ENCODE data around the gene HRC.
"Not testable (repeated sequence)": the region's sequence is repeated elsewhere in the genome, so short reads cannot be mapped to it uniquely, and the experiment has no call there.

Gene HRC

DNA sequence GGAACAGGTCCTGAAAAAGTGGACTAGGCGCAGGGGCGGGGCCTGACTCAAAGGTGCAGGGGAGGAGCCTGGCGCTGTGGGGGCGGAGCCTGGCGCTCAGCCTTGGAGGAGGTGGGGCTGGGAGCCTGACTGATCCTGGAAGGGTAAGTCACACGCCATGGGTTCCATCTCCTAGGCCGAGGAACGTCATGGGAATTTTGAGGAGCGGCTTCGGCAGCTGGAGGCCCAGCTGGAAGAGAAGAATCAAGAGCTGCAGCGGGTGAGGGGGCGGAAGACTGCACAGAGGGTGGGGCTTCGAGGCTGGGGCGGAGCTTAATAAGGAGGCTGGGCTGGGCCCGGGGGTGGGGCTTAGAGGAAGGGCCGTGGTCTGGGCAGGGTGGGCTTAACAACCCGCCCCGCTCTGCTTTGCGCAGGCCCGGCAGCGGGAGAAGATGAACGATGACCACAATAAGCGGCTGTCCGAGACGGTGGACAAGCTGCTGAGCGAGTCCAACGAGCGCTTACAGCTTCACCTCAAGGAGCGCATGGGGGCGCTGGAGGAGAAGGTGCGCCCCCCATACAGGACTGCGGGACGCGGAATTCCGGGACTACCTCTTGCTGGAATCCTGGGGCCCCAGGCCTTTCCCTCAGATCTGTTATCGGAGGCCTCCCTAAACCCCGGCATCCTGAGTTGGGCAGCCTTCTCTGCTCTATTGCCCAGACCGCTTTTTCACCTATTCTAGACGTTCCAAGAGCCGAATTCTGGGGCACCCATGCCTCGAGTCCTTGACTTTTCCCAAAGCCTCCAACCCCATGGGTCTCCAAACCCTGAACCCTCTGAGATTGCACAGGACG is 21.4 kb downstream of the HRC start:
- peak; percentile 35 to 62 (median 48) for DNase-seq

DNA sequence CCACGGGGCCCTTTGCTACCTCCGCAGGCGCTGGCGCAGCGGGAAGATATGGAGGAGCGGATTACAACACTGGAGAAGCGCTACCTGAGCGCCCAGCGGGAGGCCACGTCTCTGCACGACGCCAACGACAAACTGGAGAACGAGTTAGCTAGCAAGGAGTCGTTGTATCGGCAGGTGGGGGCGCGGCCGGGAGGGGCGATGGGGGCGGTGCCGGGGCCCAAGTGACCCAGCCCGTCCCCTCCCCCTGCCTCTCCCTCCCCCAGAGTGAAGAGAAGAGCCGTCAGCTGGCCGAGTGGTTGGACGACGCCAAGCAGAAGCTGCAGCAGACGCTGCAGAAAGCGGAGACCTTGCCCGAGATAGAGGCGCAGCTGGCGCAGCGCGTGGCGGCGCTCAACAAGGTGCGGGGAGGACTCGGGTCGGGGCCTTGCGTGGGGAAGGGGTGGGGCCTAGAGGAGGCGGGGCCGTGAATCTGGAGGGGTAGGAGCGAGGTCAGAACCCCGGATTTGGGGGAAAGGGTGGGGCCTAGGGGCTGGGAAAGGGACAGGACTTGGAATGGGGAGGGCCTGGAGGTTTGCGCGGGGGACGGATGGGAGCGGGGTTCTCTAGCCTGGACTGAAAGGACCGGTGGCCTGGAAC is 22.1 kb downstream of the HRC start:
- DNase-seq = peak in 5 of 6 experiments; percentile 26 to 58 (median 46)

DNA sequence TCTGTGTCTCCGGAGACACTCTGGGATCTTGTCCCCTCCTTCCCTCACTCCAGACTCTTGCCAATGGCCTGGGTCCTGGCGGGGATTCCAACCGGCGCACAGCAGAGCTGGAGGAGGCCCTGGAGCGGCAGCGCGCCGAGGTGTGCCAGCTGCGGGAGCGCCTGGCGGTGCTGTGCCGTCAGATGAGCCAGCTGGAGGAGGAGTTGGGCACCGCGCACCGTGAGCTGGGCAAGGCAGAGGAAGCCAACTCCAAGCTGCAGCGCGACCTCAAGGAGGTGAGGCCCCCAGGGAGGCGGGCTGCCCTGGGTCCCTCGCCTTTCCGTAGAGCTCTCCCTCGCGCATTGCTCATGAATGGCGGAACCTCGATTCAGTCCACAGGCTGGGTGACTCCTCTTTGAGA is 24.9 kb downstream of the HRC start:
- DNase-seq = no peak

DNA sequence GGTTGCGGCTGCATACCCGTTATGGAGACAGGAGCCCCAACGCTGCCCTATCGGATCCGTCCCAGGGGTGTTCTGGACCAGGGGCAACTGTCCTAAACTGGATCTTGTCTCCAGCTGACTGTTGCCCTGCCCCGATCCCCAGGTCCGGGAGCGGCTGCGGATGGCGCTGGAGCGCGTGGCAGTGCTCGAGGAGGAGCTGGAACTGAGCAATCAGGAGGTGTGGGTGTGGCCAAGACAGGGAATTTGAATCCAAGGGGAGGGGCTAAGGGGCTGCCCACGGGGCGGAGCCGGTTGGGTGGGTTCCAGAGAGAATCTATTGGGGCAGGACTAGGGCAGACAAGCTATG is 26.0 kb downstream of the HRC start:
- no peak for DNase-seq

DNA sequence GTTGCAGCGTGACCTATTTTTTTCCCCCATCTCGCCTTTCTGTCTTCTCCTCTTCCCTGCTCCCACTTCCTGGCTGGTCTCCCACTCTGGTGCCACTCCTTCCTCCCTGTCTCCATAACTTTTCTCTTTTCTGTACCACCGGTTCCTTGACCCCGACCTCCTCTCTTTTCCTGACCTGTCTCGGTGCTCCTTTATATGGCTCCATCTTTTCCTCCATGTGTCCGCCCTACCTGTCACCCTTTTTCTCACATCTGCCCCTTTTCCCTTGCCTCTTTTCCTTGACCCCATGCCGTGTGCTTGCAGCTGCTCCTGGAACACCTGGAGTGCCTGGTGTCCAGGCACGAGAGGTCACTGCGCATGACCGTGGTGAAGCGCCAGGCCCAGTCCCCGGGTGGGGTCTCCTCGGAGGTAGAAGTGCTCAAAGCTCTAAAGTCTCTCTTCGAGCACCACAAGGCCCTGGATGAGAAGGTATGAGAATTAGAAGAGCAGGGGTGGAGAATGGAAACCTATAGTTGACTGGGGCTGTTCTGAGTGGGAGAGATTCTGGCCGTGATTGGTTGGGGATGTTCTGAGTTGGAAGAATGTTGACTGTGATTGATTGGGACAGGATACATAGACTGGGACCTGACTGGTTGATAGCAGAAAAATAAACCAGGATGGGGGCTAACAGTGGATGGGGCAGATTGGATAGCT is 26.5 kb downstream of the HRC start:
- no peak for DNase-seq

DNA sequence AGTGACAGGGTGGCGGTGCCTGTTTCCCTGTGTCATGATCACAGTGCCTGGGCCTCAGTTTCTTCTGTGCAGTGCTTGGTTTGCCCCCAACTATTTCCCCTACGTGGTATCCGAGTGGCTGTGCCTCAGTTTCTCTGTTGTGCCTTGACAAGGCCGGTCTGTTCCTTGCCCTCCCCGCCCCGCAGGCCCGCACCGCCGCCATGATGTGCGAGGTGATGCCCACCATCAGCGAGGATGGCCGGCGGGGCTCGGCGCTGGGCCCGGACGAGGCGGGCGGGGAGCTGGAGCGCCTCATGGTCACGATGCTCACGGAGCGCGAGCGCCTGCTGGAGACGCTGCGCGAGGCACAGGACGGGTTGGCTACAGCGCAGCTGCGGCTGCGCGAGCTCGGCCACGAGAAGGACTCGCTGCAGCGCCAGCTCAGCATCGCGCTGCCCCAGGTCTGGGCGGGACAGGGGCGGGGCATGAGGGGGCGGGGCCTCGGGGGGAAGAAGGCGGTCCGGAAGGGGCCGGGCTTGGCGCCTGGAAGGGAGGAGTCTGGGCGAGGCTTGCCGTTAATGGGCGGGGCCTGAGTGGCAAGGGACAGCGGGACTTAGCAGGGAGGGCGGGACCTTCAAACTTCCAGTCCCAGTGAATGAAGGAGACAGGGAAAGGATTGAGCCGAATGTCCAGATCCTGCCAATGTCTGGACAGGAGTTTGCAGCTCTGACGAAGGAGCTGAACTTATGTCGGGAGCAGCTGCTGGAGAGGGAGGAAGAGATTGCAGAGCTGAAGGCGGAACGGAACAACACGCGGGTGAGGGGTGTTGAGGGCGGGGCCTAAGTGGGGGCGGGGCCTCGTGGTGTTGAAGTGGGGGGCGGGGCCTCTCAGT is 27.3 kb downstream of the HRC start:
- peak; percentile 92 to 97 (median 95) for DNase-seq

DNA sequence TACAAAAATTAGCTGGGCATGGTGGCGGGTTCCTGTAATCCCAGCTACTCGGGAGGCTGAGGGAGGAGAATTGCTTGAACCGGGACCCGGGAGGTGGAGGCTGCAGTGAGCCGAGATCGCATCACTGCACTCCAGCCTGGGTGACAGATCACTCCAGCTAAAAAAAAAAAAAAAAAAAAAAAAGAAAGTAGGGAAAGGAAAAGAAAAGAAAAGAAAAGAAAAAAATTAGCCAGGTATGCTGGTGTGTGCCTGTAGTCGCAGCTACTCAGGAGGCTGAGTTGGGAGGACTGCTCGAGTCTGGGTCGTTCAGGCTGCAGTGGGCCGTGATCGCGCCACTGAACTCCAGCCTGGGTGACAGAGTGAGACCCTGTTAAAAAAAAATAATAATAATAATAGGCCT is 28.0 kb downstream of the HRC start:
- DNase-seq = not testable (repeated sequence)

DNA sequence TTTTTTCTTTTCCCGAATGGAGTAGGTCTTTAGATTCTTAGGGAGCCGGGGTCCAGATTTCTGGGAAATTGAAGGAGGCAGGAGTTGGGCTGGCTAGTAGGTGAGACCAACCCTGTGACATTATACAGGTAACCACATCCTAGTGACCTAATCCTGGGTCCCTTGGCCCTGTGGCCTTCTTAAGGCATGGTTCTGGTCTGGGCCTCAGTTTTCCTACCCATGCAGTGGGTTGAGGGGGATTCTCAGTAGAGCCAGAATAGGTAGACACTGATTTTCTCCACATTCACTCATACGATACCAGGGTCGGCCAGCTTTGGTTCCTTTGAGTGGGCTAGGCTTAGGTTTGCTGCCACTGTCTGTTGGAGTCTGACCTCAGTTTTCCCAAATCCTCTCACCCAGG is 28.6 kb downstream of the HRC start:
- no peak for DNase-seq

DNA sequence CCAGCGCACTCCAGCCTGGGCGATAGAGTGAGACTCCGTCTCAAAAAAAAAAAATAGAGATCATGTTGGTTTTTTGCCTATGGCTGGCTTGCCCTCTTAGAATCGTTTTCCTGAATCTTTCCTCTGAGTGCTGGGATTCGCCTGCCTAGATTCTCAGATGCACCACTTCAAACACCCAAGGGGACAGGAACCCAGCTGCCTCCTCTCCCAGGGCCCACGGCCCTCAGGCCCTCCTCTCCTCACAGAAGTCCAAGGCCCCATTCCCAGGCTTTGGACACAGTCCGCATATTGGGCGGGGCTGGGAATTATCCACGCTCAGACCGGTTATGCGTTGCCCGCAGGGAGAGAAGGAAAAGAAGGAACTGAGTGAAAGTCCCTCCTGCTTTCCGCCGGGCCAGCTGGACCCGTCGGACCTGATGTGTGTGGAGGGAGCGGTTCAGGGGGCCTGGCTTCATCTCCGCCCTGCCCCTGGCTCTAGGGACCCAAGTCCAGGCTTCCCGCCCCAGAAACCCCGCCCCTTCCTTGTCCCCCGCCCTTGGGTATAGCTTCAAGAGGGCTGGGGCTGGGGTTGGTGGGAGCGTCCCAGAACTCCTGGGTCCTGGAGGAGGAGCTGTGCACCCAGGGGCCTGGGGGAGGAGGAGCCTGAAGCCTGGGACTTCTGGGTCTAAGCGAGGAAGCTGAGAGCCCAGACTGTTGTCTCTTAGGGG is 30.0 kb downstream of the HRC start:
- no peak for DNase-seq

DNA sequence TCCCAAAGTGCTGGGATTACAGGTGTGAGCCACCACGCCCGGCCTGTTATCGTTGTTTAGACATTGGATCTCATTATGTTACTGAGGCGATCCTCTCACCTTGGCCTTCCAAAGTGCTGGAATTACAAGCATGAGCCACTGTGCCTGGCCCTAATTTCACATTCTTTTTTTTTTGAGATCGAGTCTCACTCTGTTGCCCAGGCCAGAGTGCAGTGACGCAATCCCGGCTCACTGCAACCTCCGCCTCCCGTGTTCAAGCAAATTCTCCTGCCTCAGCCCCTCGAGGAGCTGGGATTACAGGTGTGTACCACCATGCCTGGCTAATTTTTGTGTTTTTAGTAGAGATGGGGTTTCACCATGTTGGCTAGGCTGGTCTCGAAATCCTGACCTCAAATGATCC is 31.9 kb downstream of the HRC start:
- not testable (repeated sequence) for DNase-seq

DNA sequence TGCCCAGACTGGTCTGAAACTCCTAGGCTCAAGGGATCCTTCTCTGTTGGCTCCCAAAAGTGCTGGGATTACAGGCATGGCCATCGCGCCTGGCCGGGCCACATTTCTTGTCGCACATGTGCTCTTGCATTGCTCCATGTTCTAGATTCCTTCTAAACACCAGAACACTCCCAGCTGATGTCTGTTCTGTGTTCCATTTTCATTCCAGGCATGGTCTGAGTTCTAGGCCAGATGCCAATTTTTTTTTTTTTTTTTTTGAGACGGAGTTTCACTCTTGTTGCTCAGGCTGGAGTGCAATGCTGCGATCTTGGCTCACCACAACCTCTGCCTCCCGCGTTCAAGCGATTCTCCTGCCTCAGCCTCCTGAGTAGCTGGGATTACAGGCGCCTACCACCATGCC is 33.4 kb downstream of the HRC start:
- DNase-seq = not testable (repeated sequence)

DNA sequence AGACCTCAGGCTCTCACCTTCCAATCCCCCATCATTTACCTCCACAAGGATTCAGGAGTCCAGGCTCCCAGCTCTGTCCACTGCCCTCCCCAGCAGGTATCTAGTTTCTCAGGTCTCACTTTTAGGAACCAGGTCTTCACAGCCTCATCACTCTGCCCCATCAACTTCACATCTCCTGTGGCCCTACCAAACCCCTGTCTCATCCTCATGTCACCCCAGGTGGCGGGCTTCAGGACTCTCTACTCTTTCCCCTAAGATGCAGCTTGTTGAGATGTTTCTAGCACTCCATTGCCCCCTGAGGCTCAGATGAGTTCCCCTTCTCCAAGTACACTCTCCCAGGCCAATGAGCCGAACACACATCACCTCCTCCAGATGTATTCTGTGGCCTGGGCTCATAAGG is 34.3 kb downstream of the HRC start:
- no peak for DNase-seq

DNA sequence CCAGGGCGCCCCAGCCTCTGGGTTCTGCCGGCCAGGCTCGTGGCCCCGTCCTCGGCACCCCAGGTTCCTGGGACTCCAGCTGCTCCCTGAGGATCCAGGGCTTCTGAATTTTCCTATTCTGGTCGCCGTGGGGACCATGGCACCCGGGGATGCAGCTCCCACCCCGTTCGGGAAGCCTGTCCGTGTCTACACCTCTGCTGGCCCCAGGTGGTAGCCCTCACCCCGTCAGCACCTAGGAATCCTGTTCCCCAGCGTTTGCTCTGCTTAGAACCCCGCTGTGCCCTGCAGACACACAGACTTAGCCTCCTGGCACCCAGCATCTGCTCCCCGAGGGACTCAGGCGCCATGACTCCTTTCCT is 34.9 kb downstream of the HRC start:
- no peak for DNase-seq

DNA sequence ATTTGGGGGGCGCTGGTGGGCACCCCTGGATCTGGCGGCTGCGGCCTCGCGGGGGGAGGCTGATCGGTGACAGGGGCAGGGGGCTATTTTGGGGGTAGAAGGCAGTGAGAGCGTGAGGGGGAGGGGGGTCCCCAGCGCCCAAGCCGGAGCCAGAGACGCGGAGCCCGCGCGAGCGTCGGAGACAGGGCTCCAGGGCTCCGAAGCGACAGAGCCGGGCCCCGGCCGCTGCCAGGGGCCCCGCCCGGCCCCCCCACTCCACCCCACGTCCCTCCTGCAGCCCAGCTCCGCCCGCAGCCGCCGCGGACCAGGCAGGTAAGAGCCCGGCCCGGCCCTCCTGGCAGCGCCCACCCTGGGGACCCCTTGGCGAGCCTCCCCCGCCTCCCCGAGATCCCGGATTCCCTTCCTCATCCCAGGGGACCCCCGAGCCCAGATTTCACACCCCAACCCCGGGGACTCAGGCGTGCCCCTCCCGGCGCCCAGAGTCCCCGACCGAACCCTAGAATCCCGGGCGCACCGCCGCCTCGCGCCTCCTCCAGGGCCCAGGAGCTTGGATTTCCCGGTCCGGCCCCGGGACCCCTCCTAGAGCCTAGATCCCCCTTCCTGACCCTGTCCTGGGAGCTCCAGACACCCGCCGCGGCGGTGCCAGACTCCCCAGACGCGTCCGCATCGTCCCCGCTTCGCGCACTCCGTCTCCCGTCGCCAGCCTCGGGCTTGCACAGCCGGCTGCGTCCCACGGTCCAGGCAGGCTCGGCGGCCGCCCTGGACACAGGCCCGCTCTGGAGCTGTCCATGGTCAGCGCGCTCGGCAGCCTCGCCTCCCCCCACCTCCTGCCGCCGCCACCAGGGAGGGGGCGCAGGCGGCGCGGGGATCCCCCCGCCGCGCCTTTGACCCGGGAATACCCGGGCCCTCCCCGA is 35.5 kb downstream of the HRC start, which contains the start of gene PPFIA3:
Gene PPFIA3 (plus strand): TSS at position 134 of the 914 bp plus-strand sequence. CDS start 8,330 bp downstream, outside the sequence.
- DNase-seq = peak in 2 of 6 experiments; percentile 32 to 52

DNA sequence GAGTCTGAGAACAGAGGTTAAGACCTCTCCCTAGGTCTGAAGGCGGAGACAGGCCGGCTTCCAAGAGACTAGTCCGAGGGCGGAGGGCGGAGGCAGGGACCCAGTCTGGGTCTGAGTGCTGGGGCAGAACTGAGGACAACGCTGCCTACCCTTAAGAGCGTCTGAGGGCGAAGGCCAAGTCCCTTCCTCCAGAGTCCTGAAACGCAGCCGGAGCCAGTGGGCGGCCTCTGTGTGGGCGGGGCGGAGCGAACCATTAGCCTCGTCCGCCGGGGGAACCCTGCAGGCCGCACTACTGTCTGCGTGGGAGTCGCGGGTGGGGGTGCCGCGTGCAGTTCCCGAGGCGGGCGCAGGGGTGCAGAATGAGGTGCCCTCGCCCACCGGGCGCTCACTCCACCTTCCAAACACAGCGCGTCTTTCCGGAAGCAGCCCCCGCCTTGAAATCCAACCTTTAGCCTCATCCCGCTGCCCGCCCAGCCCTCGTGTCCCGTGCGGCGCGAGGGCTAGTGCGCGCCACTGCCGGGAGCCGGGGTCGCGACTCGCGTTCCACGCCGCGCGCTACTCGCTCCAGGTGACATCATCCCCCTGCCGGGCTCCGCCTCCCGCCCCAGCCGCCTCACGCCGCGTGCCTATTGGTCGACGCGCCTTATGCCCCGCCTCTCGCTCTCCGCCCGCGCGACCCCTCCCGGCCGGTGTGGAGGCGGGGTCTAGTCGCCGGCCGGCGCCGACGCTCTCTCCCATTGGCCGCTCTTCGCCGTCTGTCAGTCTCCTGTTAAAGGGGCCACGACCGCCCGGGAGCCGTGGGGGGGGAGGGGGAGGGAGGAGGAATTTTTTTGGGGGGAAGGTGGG is 36.4 kb downstream of the HRC start, which contains the start of gene C19orf73:
Gene C19orf73 (minus strand): TSS at position 579 of the 846 bp plus-strand sequence. CDS start 121 bp downstream, at position 458.
- peak; percentile 91 to 99 (median 94) for DNase-seq

DNA sequence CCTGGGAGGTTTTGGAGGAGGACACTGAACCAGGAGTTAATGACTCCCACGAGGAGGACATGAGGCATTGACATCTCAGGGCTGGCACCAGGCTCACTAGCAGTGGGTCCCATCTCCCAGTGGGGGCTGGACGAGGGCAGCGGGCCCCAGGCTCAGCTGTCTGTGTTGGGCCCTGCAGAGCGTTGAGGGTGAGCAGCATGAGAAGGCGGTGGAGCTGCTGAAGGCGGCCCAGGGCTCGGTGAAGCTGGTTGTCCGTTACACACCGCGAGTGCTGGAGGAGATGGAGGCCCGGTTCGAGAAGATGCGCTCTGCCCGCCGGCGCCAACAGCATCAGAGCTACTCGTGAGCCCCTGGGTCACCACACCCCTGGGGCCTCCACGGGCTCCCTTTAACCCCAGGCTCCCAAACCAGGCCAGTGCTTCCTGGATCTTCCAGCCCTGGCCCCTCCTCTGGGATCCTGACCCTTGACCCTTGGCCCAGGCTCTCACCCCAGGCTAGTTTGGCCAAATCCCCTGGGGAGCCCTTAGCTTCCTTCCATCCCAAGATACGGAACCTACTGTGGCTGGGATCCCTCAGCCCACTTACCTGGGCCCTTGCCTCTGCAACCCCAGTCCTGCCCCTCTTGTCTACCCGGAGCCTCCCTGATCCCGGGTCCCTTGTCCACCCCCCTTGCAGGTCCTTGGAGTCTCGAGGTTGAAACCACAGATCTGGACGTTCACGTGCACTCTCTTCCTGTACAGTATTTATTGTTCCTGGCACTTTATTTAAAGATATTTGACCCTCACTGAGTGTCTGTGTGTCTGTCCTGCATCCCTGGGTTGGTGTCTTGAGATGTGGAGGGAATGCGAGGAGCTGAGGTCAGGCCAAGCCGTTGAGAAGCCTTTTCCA is 37.3 kb downstream of the HRC start:
- DNase-seq = no peak

DNA sequence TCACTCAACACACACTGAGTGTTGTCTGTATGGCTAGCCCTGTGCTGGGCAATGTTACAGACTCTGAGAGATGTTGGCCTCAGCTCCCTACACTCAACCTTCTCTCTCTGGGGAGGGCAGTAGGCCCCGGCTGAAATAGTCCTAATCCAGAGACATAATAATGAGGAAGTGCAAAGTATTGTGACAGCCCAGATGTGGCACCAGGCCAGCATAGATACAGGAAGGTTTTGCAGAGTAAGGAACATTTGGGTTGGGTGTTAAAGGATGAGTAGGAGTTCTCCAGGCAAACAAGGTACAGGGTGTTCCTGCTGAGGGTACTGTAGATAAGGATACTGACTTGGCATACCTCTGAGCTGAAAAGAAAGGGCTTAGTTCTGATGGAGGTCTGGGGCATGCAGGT is 38.7 kb downstream of the HRC start:
- no peak for DNase-seq

DNA sequence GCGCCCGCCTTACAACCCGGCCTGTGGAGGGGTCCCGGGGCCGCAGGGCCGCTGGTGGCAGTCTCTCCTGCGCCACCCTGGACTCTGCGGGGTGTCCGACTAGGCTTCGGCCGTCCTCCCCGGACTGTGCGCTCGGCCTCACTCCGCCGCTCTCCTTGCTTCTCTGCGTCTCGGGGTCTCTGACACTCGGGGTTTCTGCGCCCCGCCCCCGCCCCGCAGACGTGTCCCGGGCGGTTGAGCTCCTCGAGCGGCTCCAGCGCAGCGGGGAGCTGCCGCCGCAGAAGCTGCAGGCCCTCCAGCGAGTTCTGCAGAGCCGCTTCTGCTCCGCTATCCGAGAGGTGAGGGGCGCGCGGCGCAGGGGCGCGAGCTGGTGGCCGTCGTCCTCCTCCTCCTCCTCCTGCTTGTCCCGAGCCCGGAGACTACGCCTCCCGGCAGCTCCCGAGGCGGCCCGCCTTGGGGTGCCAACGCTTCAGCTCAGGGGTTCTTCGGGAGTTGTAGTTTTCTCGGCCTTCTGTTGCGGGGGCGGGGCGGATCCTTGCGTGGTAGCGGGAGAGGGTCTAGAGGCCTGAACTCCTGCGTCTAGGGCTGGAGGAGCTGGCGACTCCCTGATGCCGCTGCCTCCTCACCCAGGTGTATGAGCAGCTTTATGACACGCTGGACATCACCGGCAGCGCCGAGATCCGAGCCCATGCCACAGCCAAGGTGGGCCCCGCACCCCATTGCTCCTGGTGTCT is 40.4 kb downstream of the HRC start:
- peak; percentile 16 to 62 (median 48) for DNase-seq
